ENCODE results near the gene HELZ2.
"Not testable (repeated sequence)": the region's sequence is repeated elsewhere in the genome, so short reads cannot be mapped to it uniquely, and the experiment has no call there.

The HELZ2 gene

GRCh38 chr20:63574156-63574828, at the start of gene HELZ2:
HELZ2 (minus strand) TSS chr20:63574239; CDS start chr20:63572385, 1,854 bp downstream.
- DNase-seq = peak in 1 of 2 experiments; percentile 54

GRCh38 chr20:63622732-63623131, 48.7 kb upstream of the HELZ2 start:
- DNase-seq = no peak

DNA sequence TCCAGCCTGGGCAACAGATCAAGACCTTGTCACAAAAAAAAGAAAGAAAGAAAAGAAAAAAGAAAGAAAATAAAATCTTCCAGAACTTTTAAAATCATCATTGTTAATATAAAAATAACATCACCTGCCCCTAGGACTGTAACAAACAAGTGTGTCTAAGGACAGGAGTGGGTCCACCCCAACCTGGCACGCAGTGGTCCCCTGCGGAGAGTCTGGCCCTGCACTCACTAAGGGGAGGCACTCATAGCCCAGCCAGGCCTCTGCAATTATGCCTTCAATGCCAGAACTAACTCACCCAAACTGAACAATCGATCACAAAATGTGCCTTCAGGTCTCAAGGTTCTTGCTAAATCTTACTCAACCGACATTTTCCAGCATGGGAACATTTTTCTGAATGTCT, 48.1 kb upstream of the HELZ2 start:
- no peak for DNase-seq

DNA sequence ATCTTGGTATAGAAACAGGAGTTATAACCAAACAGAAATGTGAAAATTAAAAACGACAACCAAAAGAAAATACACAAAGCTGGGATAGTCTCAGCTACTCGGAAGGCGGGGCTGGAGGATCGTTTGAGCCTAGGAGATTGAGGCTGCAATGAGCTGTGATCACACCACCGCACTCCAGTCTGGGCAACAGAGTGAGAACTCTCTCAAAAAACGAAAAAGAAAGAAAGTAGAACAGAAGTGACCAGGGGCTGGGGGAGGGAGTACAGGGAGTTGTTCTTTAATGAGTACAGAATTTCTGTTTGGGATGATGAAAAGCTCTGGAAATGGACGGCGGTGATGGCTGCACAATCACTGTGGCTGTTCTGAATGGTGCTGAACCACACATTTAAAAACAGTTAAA, 47.0 kb upstream of the HELZ2 start:
- DNase-seq = no peak

GRCh38 chr20:63619505-63619904, 45.5 kb upstream of the HELZ2 start:
- DNase-seq = no peak

- no peak for DNase-seq
These were observed 45.0 kb upstream of the HELZ2 start for GRCh38 chr20:63619086-63619485.

DNA sequence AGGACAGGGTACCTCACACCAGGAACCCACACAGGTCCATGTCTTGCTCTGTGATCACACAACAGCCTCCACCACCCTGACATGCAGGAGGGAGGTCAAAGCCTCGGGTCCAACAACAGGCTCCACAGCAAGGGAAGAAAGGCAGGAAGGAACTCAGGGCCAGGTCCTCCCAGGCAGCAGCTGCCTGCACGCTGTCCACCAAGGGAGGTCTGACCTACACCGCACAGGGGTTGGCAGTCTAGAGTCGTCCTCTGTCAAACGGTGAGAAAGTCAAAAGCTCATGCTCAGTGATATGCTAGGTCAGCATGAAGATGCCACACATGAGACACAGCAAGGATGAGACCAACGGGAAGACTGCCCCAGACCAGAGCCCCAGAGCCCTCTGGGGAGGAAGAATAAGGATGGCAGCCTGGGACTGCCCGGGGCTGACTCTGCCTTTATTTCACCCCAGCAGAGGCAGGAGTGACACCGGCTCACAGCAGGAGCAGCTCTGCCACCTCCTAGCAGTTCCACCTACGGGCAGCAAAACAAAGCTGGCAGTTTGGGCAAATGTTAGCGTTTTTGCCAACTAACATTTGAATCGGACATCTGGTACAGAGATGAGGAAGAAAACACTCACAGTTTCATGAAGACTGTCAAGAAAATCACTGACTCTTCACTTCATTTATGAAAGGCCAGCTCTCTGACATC, 44.4 kb upstream of the HELZ2 start:
- no peak for DNase-seq

DNA sequence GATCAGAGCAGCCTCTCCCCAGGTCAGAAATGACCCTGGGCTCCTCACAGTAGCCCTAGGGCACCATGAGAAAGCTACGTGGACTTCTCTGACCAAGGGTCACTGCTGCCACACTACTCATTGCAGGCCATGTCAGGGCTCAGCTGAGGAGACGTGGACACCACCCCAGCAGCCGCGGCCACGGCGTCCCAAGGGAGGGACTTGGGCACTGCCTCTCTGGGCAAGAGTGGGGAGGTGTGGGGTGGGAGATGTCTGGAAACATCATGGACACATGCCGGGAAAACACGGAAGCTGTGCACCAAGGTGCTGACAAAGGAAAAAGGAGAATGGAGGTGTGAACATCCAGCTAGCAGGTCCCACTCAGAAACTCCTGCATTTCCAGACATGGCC, 43.8 kb upstream of the HELZ2 start:
- no peak for DNase-seq

- DNase-seq = no peak
These were observed 43.2 kb upstream of the HELZ2 start for GRCh38 chr20:63617092-63617875.

- DNase-seq = not testable (repeated sequence)
These were observed 40.0 kb upstream of the HELZ2 start for GRCh38 chr20:63613863-63614594.

- DNase-seq = no peak
These were observed 38.4 kb upstream of the HELZ2 start for GRCh38 chr20:63612276-63612931.

DNA sequence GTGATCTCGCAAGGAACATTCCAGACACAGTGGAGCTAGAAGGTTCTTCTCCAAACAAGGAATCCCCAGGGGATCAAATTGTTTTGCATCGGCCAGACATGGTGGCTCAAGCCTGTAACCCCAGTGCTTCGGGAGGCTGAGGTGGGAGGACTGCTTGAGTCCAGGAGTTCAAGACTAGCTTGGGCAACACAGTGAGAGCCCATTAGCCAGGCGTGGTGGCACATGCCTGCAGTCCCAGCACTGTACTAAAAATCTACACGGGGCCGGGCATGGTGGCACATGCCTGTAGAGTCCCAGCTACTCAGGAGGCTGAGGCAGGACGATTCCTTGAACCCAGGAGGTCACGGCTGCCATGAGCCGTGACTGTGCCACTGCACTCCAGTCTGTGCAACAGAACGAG, 37.6 kb upstream of the HELZ2 start:
- no peak for DNase-seq

DNA sequence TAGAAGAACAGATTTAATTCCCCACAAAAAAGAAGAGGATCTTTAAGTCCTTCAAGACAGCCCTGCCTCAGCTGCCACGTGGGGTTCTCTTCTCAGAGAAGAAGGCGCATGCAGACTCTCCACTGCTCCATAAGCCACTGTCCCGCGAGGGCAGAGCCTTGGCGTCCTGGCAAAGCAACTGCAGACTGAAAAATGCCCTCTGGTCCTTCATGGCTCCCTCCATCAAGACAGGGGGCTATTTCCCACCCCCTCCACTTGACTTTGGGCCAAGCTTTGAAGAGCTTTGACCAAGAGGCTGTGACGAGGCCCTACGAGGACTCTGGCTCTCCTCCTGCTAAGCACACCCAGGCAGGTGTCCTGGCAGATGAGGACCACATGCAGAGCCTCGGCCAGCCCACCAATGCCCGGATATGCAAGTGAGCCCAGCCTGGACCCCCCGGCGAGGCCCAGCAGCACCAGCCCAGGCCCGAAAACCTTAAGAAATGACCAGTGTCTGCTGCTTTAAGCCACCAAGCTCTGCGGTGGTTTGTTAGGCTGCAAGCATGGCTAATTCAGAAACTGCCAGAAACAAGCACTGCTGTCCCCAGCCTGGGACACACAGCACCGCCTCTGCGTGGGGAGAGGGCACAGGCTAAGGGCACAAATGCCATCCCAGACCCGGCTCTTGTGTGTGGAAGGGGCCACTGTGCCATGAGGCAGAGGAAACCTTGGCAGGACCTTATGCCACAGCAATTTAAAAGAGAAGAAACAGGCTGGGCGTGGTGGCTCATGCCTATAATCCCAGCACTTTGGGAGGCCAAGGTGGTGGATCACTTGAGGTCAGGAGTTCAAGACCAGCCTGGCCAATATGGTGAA, 36.8 kb upstream of the HELZ2 start:
- DNase-seq = no peak

- DNase-seq = no peak
These were observed 32.6 kb upstream of the HELZ2 start for GRCh38 chr20:63606686-63607085.

DNA sequence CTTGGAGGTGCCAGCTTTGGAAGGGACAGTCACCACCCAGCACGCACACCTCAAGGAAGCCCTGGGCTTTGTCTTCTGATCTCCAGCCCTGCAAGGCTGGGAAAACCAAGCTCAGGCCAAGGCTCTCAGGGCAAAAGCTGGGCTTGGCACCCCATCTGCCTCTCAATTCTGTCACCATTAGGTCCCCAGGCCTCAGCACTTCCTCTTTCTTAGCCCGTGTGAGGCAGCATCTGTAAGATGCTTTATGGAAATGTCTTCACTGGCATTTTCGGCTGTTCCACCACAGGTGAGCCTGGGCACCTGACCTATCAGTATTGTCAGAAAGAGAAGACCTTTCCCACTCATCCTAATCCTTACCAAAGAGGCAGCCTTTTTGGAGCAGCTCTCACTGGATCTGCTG, 28.3 kb upstream of the HELZ2 start:
- no peak for DNase-seq

DNA sequence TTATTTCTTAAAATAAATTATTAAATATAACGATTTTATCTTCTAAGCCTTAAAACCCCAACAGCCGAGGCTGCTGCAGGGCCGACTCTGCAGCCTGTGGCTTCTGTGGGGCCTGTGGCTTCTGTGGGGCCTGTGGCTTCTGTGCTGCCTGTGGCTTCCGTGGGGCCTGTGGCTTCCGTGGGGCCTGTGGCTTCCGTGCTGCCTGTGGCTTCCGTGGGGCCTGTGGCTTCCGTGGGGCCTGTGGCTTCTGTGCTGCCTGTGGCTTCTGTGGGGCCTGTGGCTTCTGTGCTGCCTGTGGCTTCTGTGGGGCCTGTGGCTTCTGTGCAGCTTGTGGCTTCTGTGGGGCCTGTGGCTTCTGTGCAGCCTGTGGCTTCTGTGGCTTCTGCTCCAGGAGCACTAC, 27.6 kb upstream of the HELZ2 start:
- DNase-seq = not testable (repeated sequence)

DNA sequence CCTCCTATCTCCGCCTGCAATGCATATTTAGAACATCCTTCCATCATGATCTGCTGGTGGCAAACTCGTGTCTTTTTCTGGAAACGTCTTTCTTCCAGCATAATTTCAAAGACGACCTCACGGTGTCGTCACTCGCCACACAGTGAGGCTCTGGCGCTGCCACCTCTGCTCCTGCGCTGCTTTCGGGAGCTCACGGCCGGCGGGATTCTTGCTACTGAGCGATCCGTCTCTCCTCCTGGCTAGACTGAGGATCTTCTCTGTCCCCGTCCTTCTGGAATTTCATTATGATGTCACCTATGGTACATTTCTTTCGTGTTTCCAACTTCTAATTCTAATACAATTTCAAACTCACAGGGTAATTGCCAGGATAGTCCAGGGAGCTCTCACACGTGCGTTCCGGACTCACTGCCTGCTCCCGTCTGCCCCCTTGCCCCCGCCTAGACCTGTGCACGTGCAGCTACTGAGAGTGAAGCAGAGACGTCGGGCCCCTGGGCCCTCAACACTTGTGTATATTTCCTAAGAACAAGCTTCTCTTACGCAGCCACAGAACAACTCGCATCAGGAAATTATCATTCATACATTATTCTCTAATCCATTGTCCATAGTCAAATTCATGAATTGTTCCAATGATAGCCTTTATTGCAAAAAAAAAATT, 25.5 kb upstream of the HELZ2 start:
- DNase-seq = no peak

DNA sequence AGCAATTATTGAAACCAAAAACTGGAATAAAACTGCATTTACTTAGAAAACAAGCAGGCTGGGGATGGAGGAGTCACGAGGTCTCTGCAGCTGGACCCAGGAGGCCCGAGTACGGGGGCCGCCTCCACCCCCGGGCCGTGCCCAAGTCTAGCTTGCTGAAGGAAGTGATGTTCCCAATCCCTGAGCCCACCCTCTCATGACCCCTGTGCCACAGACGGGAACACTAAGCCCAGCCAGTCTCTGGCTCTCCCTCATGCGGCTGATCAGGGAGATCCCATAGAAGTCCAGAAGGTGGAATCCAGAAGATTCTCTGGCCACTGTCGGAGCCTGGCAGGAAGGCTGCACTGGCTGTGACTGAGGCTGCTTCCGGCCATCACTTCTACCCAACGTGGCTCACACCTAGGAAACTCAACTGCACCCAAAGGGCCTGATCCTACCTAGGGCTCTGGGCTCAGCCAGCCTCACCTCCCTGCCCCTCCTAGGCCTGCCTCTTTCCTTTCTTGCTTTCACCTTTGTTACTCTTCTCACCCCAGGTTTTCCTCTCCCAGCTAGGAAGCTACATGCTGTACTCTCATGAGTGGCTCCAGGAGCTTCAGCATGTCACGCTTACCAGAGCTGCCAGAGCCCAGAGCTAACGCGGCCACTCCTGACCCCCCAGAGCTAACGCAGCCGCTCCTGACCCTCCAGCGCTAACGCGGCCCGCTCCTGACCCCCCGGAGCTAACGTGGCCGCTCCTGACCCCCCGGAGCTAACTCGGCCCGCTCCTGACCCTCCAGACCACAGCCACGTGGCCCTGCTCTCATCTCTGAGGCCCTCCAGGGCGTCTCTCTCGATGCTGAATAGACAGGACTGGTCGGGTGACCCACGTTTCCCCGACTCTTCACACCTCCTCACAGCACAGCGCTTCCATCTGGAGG, 24.7 kb upstream of the HELZ2 start:
- no peak for DNase-seq

DNA sequence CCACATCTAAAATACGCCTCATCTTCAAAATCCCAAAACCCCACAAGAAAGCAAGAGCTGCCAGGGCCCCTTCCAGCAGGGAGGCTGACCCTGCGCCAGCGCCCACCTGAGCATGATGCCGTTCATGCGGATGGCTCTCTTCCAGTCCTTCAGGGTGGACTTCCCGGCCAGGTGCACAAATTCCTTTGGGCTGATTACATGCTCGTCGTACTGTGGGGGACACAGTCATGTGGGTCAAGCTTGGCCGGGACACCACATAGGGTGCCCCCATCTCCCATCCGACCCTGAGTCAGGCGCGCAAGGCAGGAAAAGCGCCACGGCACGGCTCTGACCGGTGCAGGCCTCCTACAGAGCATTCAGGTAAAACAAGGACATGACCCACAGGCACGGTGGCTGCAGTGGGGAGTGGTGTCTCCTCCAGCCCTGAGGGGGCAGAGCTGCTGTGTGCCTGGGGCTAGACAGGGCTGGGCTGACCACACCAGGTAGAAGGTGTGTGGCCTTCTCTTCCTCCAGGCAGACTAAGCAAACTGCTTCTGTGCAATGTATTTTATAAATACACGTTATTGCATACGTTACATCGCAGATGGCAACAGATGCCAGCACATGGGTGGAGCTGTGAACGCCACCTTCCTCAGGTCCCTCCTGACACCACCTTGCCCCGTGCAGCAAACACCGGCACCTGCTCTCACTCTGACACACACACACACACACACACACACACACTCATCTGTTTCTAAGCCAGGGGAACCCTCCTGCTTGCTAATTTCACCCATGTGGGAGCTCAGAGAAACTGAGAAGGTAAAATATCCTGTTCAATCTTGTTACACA, 23.8 kb upstream of the HELZ2 start:
- DNase-seq = no peak
